Fibroblast of skin of right biceps (primary cell): ENCODE data around the gene NOS1AP.
A peak's percentile ranks its signal among the peaks of the same experiment; 100 is the strongest.
"Not testable (repeated sequence)": the region's sequence is repeated elsewhere in the genome, so short reads cannot be mapped to it uniquely, and the experiment has no call there.

Source experiments
- DNase-seq: peaks from one replicate; pipeline ENCODE4 v3.0.0-alpha.2; 2013

Gene NOS1AP

GRCh38 chr1:162069334-162070093 is at the start of gene NOS1AP:
Gene NOS1AP (plus strand): TSS chr1:162069691. CDS start chr1:162070178, 487 bp downstream.
- peak; percentile 47 for DNase-seq

- no peak for DNase-seq
These were observed 49.3 kb upstream of the NOS1AP start for GRCh38 chr1:162020150-162020549.

DNA sequence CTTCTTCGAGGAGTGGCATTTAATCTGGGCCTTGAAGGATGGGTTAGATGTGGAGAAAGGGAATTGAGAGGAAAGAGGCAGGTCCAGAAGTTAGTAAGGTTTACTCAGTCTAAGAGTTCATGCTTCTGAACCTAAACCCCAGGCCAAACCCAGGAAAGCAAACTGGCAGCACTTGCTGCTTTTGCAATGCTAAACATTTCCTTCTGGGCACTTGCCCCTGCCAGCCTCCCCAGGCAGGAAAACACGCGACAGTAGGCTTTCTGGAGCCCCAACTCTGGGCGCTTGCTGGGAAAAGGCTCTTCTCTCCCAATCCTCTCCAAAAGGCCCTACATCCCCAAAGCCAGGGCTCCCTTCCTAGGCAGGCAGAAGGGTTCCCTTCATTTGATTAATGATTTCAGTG is 48.4 kb upstream of the NOS1AP start:
- no peak for DNase-seq

GRCh38 chr1:162022626-162023025 is 46.9 kb upstream of the NOS1AP start:
- DNase-seq: no peak

- no peak for DNase-seq
These were observed 46.3 kb upstream of the NOS1AP start for GRCh38 chr1:162023181-162023546.

GRCh38 chr1:162023547-162024501 is 45.7 kb upstream of the NOS1AP start, which contains the start of gene OLFML2B:
Gene OLFML2B (minus strand): TSS chr1:162023869. CDS start chr1:162023430, 439 bp downstream.
- DNase-seq: peak; percentile 88

DNA sequence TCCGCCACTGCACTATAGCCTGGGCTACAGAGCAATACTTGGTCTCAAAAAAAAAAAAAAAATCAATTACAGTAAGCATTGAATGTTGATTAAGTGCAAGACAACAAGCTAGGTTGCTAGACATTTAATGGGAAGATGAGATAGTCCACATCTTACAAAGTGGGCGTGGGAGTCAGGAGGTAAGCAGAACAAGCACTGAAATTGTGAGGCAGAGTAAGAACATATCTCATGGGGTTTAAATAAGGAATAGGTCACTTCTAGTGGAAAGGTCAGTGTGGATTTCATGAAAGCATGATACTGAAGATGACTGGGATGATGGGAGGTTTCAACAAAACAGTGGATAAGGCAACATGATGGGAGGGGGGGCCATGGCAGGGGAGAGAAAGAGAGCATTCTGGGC is 44.0 kb upstream of the NOS1AP start:
- DNase-seq: no peak

- peak; percentile 28 for DNase-seq
These were observed 42.6 kb upstream of the NOS1AP start for GRCh38 chr1:162026881-162027280.

DNA sequence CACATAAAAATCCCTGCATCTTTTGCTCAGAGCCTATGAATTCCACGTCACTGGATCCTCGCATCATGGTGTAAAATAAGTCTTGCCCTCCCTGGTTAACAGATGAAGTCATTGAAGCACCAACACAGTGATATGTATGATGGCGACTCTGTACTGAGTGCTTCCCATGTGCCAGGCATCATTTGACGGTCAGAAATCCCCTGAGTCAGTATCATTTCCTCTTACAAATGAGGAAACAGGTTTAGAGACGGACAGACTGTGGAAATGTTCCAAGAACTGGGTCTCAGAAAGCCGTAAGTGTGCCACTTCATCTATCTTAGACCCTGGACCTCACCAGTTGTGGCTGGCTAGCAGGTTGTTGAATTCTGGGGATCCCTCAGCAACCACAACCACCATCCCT is 40.8 kb upstream of the NOS1AP start:
- DNase-seq: no peak

- no peak for DNase-seq
These were observed 40.3 kb upstream of the NOS1AP start for GRCh38 chr1:162029157-162029556.

- no peak for DNase-seq
These were observed 38.7 kb upstream of the NOS1AP start for GRCh38 chr1:162030759-162031280.

DNA sequence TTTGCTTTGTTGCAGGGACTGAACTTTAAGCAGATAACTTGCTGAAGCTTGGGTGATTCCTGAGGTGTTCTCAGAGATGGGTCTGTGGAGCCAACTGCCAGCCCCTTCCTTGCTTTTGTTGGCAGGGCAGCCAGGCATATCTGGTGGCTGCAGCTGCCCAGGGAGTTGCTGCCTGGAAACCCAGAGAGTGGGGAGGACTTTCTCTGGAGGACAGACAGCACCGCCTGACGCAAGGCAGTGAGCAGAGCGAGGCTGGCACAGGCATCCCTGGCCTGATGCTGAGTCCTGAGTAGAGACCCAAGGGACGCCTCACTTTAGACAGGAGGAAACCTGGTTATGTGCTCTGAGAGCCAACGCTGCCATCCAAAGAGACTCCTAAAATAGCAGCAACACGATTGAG is 36.1 kb upstream of the NOS1AP start:
- no peak for DNase-seq

DNA sequence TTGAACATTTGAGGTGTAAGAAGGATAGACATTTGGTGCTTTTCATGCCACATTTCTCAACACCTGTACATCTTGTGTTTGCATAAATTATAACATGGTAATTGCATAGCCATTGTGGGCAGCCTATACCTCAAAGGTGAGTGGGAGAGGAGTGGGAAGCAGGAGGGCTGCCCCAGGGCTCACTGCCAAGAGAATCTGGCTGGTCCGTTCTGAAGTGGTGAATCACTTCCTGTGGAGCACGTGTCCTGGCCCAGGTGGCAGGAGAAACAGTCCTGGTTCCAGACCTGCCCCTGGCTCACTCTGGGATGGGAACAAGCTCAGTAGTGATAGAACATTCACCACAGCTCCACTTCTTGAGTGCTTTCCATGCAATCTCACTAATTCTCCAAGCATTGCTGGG is 34.2 kb upstream of the NOS1AP start:
- DNase-seq: peak; percentile 42

- DNase-seq: peak; percentile 36
These were observed 33.3 kb upstream of the NOS1AP start for GRCh38 chr1:162036163-162036562.

DNA sequence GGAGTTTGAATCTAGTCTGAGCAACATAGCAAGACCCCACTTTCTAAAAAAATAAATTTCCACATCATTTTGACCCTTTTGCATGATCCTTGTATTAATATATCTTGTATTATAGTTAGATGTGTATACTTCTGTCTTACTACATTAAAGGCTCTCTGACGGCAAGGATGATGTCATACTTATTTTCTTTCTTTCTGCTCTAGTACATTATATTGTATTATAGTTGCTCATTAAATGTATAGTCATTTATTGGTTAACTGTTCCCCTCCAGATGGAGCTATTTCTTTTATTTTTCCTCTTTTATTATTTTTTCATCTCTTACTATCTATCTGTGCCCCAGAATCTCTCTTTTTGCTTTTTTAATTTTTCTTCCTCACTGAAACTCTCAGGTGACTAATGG is 30.9 kb upstream of the NOS1AP start:
- DNase-seq: no peak

GRCh38 chr1:162040001-162040400 is 29.5 kb upstream of the NOS1AP start:
- DNase-seq: no peak

GRCh38 chr1:162040657-162041056 is 28.8 kb upstream of the NOS1AP start:
- DNase-seq: no peak

GRCh38 chr1:162042361-162042760 is 27.1 kb upstream of the NOS1AP start:
- DNase-seq: no peak

DNA sequence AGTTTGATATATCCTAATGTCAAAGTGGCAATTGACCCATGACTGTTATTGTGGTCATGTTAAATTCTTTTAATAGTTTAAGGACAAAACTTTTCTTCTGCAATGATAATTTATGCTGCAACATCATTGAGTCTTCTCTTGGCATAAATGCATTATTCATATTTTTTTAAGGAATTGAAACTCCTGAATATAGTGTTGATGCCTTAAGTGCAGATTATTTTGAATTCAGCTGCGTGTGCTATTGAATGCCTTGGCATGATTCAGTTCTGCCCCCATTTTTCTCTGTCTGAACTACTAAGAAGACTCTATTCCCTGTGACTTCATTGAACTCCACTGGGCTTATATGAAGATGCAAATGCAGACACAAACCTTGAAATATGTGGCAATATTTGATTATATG is 22.6 kb upstream of the NOS1AP start:
- DNase-seq: no peak

DNA sequence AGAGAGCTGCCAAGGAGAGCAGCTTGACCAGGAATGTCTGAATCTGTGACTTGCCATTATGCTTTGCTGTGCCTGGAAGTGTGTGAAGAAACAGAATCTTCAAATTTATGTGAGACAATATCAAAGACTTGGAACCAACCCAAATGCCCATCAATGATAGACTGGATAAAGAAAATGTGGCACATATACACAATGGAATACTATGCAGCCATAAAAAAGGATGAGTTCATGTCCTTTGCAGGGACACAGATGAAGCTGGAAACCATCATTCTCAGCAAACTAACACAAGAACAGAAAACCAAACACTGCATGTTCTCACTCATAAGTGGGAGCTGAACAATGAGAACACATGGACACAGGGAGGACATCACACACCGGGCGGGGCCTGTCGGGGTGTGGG is 15.5 kb upstream of the NOS1AP start:
- DNase-seq: not testable (repeated sequence)

DNA sequence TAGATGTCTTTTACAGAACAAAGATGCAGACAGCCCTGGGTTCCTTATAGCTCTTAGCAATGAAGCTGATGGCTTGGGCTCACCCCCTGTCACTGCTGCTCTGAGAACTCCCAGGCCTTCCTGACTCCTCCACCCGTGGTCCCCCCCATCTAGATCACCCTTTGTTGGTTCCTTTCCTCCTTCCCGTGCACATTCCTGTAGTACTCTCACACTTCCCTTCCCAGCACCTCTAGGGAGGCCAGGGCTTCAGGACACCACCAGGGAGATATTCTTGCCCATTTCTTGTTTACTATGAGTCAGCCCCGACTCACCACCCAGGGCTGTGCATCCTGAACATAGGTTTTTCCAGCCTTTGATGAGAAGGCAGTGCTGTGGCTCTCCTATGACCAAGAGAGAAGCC is 14.4 kb upstream of the NOS1AP start:
- DNase-seq: peak; percentile 90

GRCh38 chr1:162056043-162056442 is 13.4 kb upstream of the NOS1AP start:
- peak; percentile 64 for DNase-seq

- DNase-seq: no peak
These were observed 12.9 kb upstream of the NOS1AP start for GRCh38 chr1:162056579-162056978.

DNA sequence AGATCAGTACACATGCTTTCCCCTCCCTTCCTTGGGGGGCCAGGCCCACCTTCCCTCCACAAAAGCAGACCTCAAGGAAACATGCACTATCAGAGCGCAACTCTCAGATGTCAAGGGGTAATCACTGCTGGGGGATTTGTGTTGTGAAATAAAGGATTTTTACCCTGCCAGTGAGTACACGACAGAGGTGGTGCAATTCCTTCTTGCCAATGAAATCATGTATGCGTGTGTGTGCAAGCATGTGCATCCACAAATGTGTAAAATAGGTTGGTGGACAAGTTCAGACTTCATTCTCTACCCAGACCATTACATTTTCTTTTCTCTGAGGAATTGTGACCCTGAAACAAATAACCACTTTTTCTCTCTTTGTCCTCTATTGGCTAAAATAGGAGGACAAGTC is 9.8 kb upstream of the NOS1AP start:
- no peak for DNase-seq
